Adrenal gland (tissue), 12 donors: Measurements from ENCODE around the gene CMIP. TPM values are rescaled to one million over a fixed set of nuclear protein-coding genes. Genes with fewer than 3 reads are reported as not detected.

Source experiments
- DNase-seq, 7 donors: peaks; one replicate each; pipeline ENCODE4 v3.0.0-alpha.2; 2019 to 2020
- H3K27ac ChIP-seq, 5 donors: fragments of 200-600 bp; sonication (generic) in 4 of 5; 1 replicate in 3 of 5; 2 replicates in 2 of 5; pipeline versions ENCODE4 v1.5.1 to v1.8.0; 2016 to 2020; ENCODE audit warnings: mild to moderate bottlenecking in 1 of 5
- H3K27me3 ChIP-seq: fragments of 200-600 bp; 2 replicates; pipeline ENCODE4 v1.8.0; 2021
- H3K36me3 ChIP-seq, 2 donors: fragments of 200-600 bp; replicated peaks in 1 of 2; 1 replicate in 1 of 2; 2 replicates in 1 of 2; pipeline versions ENCODE4 v1.5.1 to v1.8.0; 2018 to 2022
- H3K4me1 ChIP-seq, 2 donors: fragments of 200-600 bp; replicated peaks in 1 of 2; 1 replicate in 1 of 2; 2 replicates in 1 of 2; pipeline versions ENCODE4 v1.5.1 to v1.8.0; 2018 to 2021
- H3K4me3 ChIP-seq, 4 donors: fragments of 200-600 bp; sonication (generic) in 3 of 4; one replicate each; pipeline ENCODE4 v1.5.1; 2016 to 2018
- H3K9me3 ChIP-seq, 3 donors: fragments of 200-600 bp; sonication (generic) in 1 of 3; replicated peaks in 1 of 3; 1 replicate in 2 of 3; 2 replicates in 1 of 3; pipeline versions ENCODE4 v1.5.1 to v1.8.0; 2016 to 2021
- CTCF ChIP-seq, 6 experiments: fragments of 450-650 bp in 4 of 6; fragments of 200-600 bp in 2 of 6; sonication (generic) in 1 of 6; IDR thresholded peaks; 1 replicate in 5 of 6; 2 replicates in 1 of 6; pipeline versions ENCODE4 v1.5.1 to v1.8.0; 2016 to 2021; ENCODE audit warnings: antibody characterized with exemption in 6 of 6, mild to moderate bottlenecking in 2 of 6, moderate library complexity in 1 of 6
- POLR2A ChIP-seq, 2 donors: fragments of 450-650 bp; IDR thresholded peaks; one replicate each; pipeline ENCODE4 v1.6.1; 2017; ENCODE audit warnings: antibody characterized with exemption in 2 of 2, mild to moderate bottlenecking in 2 of 2, moderate library complexity in 1 of 2
- WGBS, 4 donors: extraction: QIAGEN DNeasy Blood & Tissue Kit in 2 of 4; methylation state at CpG; one replicate each; pipeline versions ENCODE4 v1.1.5 to v1.1.7; 2013 to 2017; 5-methylcytosine and 5-hydroxymethylcytosine counted together
- intact Hi-C, 2 donors: fragments of 100-400 bp; cut with DNase I; formaldehyde crosslinking; loops; one replicate each; pipeline versions ENCODE4 v1.14.1 to v1.15.0; 2022 to 2023
- polyA plus RNA-seq, 3 donors: library from polyadenylated mRNA; stranded (reverse); fragments of 200-250 nt in 2 of 3; fragments of 350-450 nt in 1 of 3; fragmentation: Illumina TruSeq in 1 of 3; extraction: RNeasy Lipid Tissue Mini Kit (QIAGEN cat#74804) in 1 of 3; gene quantifications; one replicate each; pipeline ENCODE4 v1.2.3, GENCODE V29; 2013 to 2014
- total RNA-seq, 9 donors: library from RNA; depleted of rRNA in 4 of 9; stranded (reverse); fragments of >200 nt in 4 of 9; fragments of 120-200 nt in 1 of 9; fragmentation: NEBNext Ultra II Directional in 1 of 9; extraction: Animal tissue kit (Norgen Biotek cat#: 25700) in 1 of 9; gene quantifications; one replicate each; pipeline versions ENCODE4 v1.1.0 to v1.2.4, GENCODE V29; 2013 to 2023
- donor health status: healthy with polysubstance abuse.
- donor health status: Bipolar disorder and iron deficiency.
- donor health status: DM: yes; HTN: yes; CAD: no.
- donor health status: DM: no; HTN: no; CAD: no.
- donor health status: DM: no; HTN: no; CAD: no.
- donor health status: DM: yes; HTN: yes; CAD: no.

Gene CMIP
- total and polyA plus RNA-seq, 12 donors = 8.1 to 87.9 (median 42.5) TPM

- TF ChIP-seq CTCF (IDR thresholded peaks at IDR 0.05) (no peak), POLR2A (IDR thresholded peaks at IDR 0.05) (no peak)
- H3K27ac ChIP-seq = peak overlapping the region in 4 of 5 donors; percentile 2 to 72 (median 56)
- H3K4me1 ChIP-seq = peaks cover 28 to 39% of the 10 kb centered on the region in 2 donors
- no peak overlapping the region for H3K4me3 ChIP-seq
- H3K36me3 ChIP-seq = no peaks in the 10 kb centered on the region
- 83 to 85% (median 84%) methylated on average over 16 to 20 of the region's 20 CpGs for WGBS, 4 donors
- DNase-seq = peak in 2 of 7 donors; percentile 47 to 48
- H3K9me3 ChIP-seq = no peaks in the 10 kb centered on the region
- intact Hi-C loops = no loop called here
- no peaks in the 10 kb centered on the region for H3K27me3 ChIP-seq
Measured at GRCh38 chr16:81572386-81573144, 128.0 kb downstream of the CMIP start.

- no peak for DNase-seq
- Histone ChIP-seq H3K27me3 (no peaks in the 10 kb centered on the region), H3K9me3 (no peaks in the 10 kb centered on the region), H3K36me3 (no peaks in the 10 kb centered on the region), H3K4me3 (no peak overlapping the region), H3K4me1 (peaks cover 22 to 29% of the 10 kb centered on the region in 2 donors), H3K27ac (no peak overlapping the region)
- intact Hi-C loops = no loop called here
- WGBS, 4 donors = 95 to 97% (median 95%) methylated on average over 7 of the region's 7 CpGs
- TF ChIP-seq CTCF (IDR thresholded peaks at IDR 0.05) = no peak
- TF ChIP-seq POLR2A (IDR thresholded peaks at IDR 0.05) = no peak
Measured at GRCh38 chr16:81573533-81574020, 129.0 kb downstream of the CMIP start.

- WGBS, 4 donors = 60 to 76% (median 70%) methylated on average over 1 to 7 of the region's 7 CpGs
- intact Hi-C loops = no loop called here
- no peaks in the 10 kb centered on the region for H3K9me3 ChIP-seq
- TF ChIP-seq CTCF (IDR thresholded peaks at IDR 0.05) (no peak), POLR2A (IDR thresholded peaks at IDR 0.05) (no peak)
- H3K4me3 ChIP-seq = no peak overlapping the region
- no peaks in the 10 kb centered on the region for H3K36me3 ChIP-seq
- H3K27ac ChIP-seq = no peak overlapping the region
- DNase-seq = no peak
- no peaks in the 10 kb centered on the region for H3K27me3 ChIP-seq
- H3K4me1 ChIP-seq = peaks cover 16 to 23% of the 10 kb centered on the region in 2 donors
Measured at GRCh38 chr16:81574168-81574567, 129.6 kb downstream of the CMIP start.

GRCh38 chr16:81575307-81575706 is 130.7 kb downstream of the CMIP start:
- no peak overlapping the region for H3K4me3 ChIP-seq
- H3K9me3 ChIP-seq = no peaks in the 10 kb centered on the region
- H3K4me1 ChIP-seq = peaks cover 13% of the 10 kb centered on the region in 2 donors
- intact Hi-C loops = no loop called here
- no peaks in the 10 kb centered on the region for H3K36me3 ChIP-seq
- WGBS, 4 donors = 85 to 93% (median 89%) methylated on average over 5 to 6 of the region's 6 CpGs
- DNase-seq = no peak
- H3K27me3 ChIP-seq = no peaks in the 10 kb centered on the region
- TF ChIP-seq CTCF (IDR thresholded peaks at IDR 0.05) (no peak), POLR2A (IDR thresholded peaks at IDR 0.05) (no peak)
- no peak overlapping the region for H3K27ac ChIP-seq
